Endodermal cell (in vitro differentiated cells): ENCODE results near the gene ME3. TPM values are rescaled to one million over a fixed set of nuclear protein-coding genes. Genes with fewer than 3 reads are reported as not detected.

Experiments used
- DNase-seq: peaks from one replicate; pipeline ENCODE4 v3.0.0-alpha.2; 2017
- H3K27ac ChIP-seq: 2 replicates; pipeline ENCODE4 v1.5.1; 2013; ENCODE audit warnings: mild to moderate bottlenecking, low read depth, low read length, moderate library complexity
- H3K27me3 ChIP-seq: 2 replicates; pipeline ENCODE4 v1.6.1; 2013; ENCODE audit warnings: mild to moderate bottlenecking, low read length, moderate library complexity; ENCODE audit not compliant: insufficient read depth, control insufficient read depth, poor library complexity, severe bottlenecking
- H3K36me3 ChIP-seq: 2 replicates; pipeline ENCODE4 v1.7.0; 2013; ENCODE audit warnings: mild to moderate bottlenecking, low read length, moderate library complexity; ENCODE audit not compliant: control insufficient read depth, insufficient read depth
- H3K4me1 ChIP-seq: one replicate; pipeline ENCODE4 v1.7.0; 2013; ENCODE audit warnings: low read length; ENCODE audit not compliant: control insufficient read depth, insufficient read depth
- H3K4me3 ChIP-seq: 2 replicates; pipeline ENCODE4 v1.5.1; 2013; ENCODE audit warnings: mild to moderate bottlenecking, low read length, moderate library complexity
- H3K9ac ChIP-seq: 2 replicates; pipeline ENCODE4 v1.6.1; 2013; ENCODE audit warnings: mild to moderate bottlenecking, low read length, moderate library complexity; ENCODE audit not compliant: poor library complexity, severe bottlenecking; ENCODE audit errors: extremely low read depth
- H3K9me3 ChIP-seq: 2 replicates; pipeline ENCODE4 v1.6.1; 2013; ENCODE audit warnings: mild to moderate bottlenecking, low read length, moderate library complexity; ENCODE audit not compliant: control insufficient read depth
- H3K27ac Mint-ChIP-seq: 2 replicates; pipeline ENCODE4 v1.8.0; 2020; ENCODE audit warnings: mixed read lengths
- H3K27me3 Mint-ChIP-seq: 2 replicates; pipeline ENCODE4 v1.8.0; 2021; ENCODE audit warnings: mild to moderate bottlenecking, mixed read lengths; ENCODE audit not compliant: insufficient read depth
- H3K36me3 Mint-ChIP-seq: 2 replicates; pipeline ENCODE4 v1.8.0; 2020; ENCODE audit warnings: low read depth, mixed read lengths
- H3K4me1 Mint-ChIP-seq: 2 replicates; pipeline ENCODE4 v1.8.0; 2020; ENCODE audit warnings: mixed read lengths
- H3K4me3 Mint-ChIP-seq: 2 replicates; pipeline ENCODE4 v1.8.0; 2020; ENCODE audit warnings: mild to moderate bottlenecking, moderate library complexity, mixed read lengths
- H3K9me3 Mint-ChIP-seq: 2 replicates; pipeline ENCODE4 v1.8.0; 2020; ENCODE audit warnings: mild to moderate bottlenecking, mixed read lengths
- WGBS, 2 experiments: methylation state at CpG; one replicate each; pipeline versions ENCODE4 v1.1.5 to v1.1.7; 2013; ENCODE audit warnings: missing lambda C conversion rate in 2 of 2, mixed read lengths in 1 of 2; ENCODE audit not compliant: insufficient coverage in 1 of 2, insufficient read length in 1 of 2; 5-methylcytosine and 5-hydroxymethylcytosine counted together
- total RNA-seq, 2 donors: library from RNA; stranded (reverse); fragmentation: NEBNext Ultra II Directional in 1 of 2; extraction: Animal tissue kit (Norgen Biotek cat#: 25700) in 1 of 2; gene quantifications; 2 replicates in 1 of 2; 3 replicates in 1 of 2; pipeline ENCODE4 v1.2.1, GENCODE V29; 2021
- TF ChIP-seq, protein P1 (sequence below): fragments of 200-600 bp; sonication (generic); conservative IDR thresholded peaks from 2 replicates; pipeline ENCODE4 v1.5.0; 2021; ENCODE audit warnings: antibody characterized with exemption, mild to moderate bottlenecking

The ME3 gene
- total RNA-seq, 2 donors from 2014 or later: 1.2 to 1.3 TPM

DNA sequence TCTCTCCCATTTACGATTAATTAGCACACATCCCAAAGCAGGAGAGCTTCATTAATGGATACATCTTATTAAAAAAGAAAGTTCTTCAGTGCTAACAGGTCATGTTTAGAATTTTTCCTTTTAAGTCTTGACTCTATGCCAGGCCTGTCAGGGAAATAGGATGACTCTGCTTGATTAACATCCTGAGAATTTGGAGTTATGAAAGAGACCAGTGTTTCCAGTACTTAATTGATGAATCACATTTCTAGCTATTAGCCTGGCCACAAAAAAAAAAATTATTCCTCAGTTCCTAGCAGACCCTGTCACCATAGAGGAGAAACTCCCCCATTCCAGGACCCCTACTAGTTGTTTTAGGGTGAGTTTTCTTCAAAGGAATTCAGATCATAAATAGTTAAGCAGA, 23.6 kb upstream of the ME3 start:
- H3K9ac ChIP-seq: no peak overlapping the region
- WGBS, 2 experiments: 100% methylated on average over 1 of the region's 1 CpG; no CpG with 5 or more reads in 1 of the 2 experiments
- H3K4me3 ChIP-seq: no peak overlapping the region
- Mint-ChIP-seq H3K4me3 (no peak overlapping the region), H3K27ac (no peak overlapping the region), H3K4me1 (peaks cover 26% of the 10 kb centered on the region), H3K9me3 (no peaks in the 10 kb centered on the region), H3K27me3 (peaks cover 16% of the 10 kb centered on the region), H3K36me3 (no peaks in the 10 kb centered on the region)
- no peak for DNase-seq
- peaks cover 3% of the 10 kb centered on the region for H3K4me1 ChIP-seq
- no peaks in the 10 kb centered on the region for H3K9me3 ChIP-seq
- H3K36me3 ChIP-seq: no peaks in the 10 kb centered on the region
- peaks cover 6% of the 10 kb centered on the region for H3K27me3 ChIP-seq
- TF ChIP-seq, protein P1, sequence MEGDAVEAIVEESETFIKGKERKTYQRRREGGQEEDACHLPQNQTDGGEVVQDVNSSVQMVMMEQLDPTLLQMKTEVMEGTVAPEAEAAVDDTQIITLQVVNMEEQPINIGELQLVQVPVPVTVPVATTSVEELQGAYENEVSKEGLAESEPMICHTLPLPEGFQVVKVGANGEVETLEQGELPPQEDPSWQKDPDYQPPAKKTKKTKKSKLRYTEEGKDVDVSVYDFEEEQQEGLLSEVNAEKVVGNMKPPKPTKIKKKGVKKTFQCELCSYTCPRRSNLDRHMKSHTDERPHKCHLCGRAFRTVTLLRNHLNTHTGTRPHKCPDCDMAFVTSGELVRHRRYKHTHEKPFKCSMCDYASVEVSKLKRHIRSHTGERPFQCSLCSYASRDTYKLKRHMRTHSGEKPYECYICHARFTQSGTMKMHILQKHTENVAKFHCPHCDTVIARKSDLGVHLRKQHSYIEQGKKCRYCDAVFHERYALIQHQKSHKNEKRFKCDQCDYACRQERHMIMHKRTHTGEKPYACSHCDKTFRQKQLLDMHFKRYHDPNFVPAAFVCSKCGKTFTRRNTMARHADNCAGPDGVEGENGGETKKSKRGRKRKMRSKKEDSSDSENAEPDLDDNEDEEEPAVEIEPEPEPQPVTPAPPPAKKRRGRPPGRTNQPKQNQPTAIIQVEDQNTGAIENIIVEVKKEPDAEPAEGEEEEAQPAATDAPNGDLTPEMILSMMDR: no peak
- H3K27ac ChIP-seq: no peak overlapping the region

DNA sequence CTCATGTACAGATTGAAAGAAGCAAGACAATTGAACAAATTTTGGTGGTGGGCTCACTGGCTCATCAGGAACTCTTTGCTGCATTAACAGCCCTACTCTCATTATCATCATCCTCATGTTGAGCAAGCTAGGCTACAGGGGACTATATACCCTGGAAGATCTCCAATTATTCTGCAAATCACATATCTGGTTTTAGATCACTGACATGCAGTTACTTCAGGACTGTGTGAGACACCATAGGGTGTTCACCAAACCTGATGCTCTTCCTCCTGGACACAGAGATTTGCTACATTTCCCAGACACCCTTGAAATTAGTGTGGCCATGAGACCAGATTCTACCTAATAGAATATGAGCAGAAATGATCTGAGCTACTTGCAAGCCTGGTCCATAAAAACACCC, 23.0 kb upstream of the ME3 start:
- Mint-ChIP-seq H3K27me3 (peaks cover 14% of the 10 kb centered on the region), H3K36me3 (no peaks in the 10 kb centered on the region), H3K4me3 (no peak overlapping the region)

DNA sequence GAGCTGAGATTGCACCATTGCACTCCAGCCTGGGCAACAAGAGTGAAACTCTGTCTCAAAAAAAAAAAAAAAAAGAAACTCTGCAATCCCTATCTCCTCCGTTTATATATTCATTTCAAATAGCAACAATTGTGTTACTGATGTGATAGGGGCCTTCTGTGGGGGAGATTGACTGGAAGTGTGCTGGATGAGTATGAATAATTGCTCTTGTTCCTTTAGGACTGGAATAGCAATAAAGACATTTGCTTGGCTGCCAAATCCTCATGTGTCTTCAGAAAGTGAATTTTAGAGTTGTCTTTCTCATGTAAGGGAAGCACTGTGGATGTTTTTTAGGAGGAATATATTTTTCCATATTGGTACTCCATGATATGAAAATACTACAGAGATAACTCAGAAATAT, 21.1 kb upstream of the ME3 start:
- peaks cover 5% of the 10 kb centered on the region for H3K27me3 ChIP-seq
- Mint-ChIP-seq H3K9me3 (no peaks in the 10 kb centered on the region), H3K27ac (no peak overlapping the region), H3K4me3 (no peak overlapping the region), H3K36me3 (no peaks in the 10 kb centered on the region), H3K27me3 (peaks cover 14% of the 10 kb centered on the region), H3K4me1 (peaks cover 15% of the 10 kb centered on the region)
- WGBS, 2 experiments: no CpG with 5 or more reads among the region's 1 CpG
- no peak overlapping the region for H3K27ac ChIP-seq
- no peak overlapping the region for H3K4me3 ChIP-seq
- no peak overlapping the region for H3K9ac ChIP-seq
- H3K4me1 ChIP-seq: no peaks in the 10 kb centered on the region
- no peaks in the 10 kb centered on the region for H3K36me3 ChIP-seq
- TF ChIP-seq, protein P1: no peak
- DNase-seq: no peak
- no peaks in the 10 kb centered on the region for H3K9me3 ChIP-seq

More for the DNA sequence above, 23.0 kb upstream of the ME3 start:
- H3K27me3 ChIP-seq: peaks cover 5% of the 10 kb centered on the region
- TF ChIP-seq, protein P1: no peak
- no peak overlapping the region for H3K27ac ChIP-seq
- no peak overlapping the region for H3K9ac ChIP-seq
- H3K4me1 ChIP-seq: peaks cover 3% of the 10 kb centered on the region
- no peaks in the 10 kb centered on the region for H3K36me3 ChIP-seq
- Mint-ChIP-seq H3K4me1 (peaks cover 23% of the 10 kb centered on the region), H3K27ac (no peak overlapping the region), H3K9me3 (no peaks in the 10 kb centered on the region)
- H3K9me3 ChIP-seq: no peaks in the 10 kb centered on the region
- H3K4me3 ChIP-seq: no peak overlapping the region
- DNase-seq: no peak
